ENCODE data around the gene MOCS1. TPM values are rescaled to one million over a fixed set of nuclear protein-coding genes. Genes with fewer than 3 reads are reported as not detected.

The MOCS1 gene
- total RNA-seq, 2 experiments from 2014 or later = 2.0 to 2.7 TPM

- H3K36me3 Mint-ChIP-seq (ENCODE audit: low read depth) = no peaks in the 10 kb centered on the region
- no peak for TF ChIP-seq CTCF (IDR thresholded peaks at IDR 0.05)
- no peak for ATAC-seq (ENCODE audit: poor library complexity)
- no peaks in the 10 kb centered on the region for H3K36me3 ChIP-seq (ENCODE audit: insufficient read depth, low read length)
- no peak overlapping the region for H3K27ac ChIP-seq (ENCODE audit: low read depth in 1 of 2, low read length in 2 of 2)
- no peaks in the 10 kb centered on the region for H3K27me3 ChIP-seq (ENCODE audit: control insufficient read depth in 1 of 2, insufficient read depth in 2 of 2, low read length in 2 of 2)
- no peaks in the 10 kb centered on the region for H3K4me1 ChIP-seq (ENCODE audit: insufficient read depth, low read length)
- peaks cover 0 to 5% of the 10 kb centered on the region in 2 experiments for H3K9me3 ChIP-seq (ENCODE audit: control insufficient read depth in 1 of 2, insufficient read depth in 1 of 2, low read length in 2 of 2)
- no peaks in the 10 kb centered on the region for H3K9me3 Mint-ChIP-seq
- H3K27ac Mint-ChIP-seq = no peak overlapping the region
- ChIA-PET CTCF (no interaction called here), POLR2A (no interaction called here)
- no peak overlapping the region for H3K4me3 ChIP-seq (ENCODE audit: low read length)
- intact Hi-C loops (cut with DNase I, micrococcal nuclease) = no loop called here
- no peaks in the 10 kb centered on the region for H3K4me1 Mint-ChIP-seq (ENCODE audit: low read depth)
- H3K4me3 Mint-ChIP-seq = no peak overlapping the region
- no peak for DNase-seq
- no peaks in the 10 kb centered on the region for H3K27me3 Mint-ChIP-seq
Observed at GRCh38 chr6:39905640-39905975, 28.7 kb downstream of the MOCS1 start.

GRCh38 chr6:39904946-39905639, 29.2 kb downstream of the MOCS1 start:
- H3K4me3 ChIP-seq (ENCODE audit: low read length) = no peak overlapping the region
- DNase-seq (no peak), ATAC-seq (ENCODE audit: poor library complexity) (no peak)
- peaks cover 0 to 5% of the 10 kb centered on the region in 2 experiments for H3K9me3 ChIP-seq (ENCODE audit: control insufficient read depth in 1 of 2, insufficient read depth in 1 of 2, low read length in 2 of 2)
- Mint-ChIP-seq H3K36me3 (ENCODE audit: low read depth) (no peaks in the 10 kb centered on the region), H3K4me3 (no peak overlapping the region), H3K4me1 (ENCODE audit: low read depth) (no peaks in the 10 kb centered on the region), H3K27ac (no peak overlapping the region), H3K27me3 (no peaks in the 10 kb centered on the region), H3K9me3 (no peaks in the 10 kb centered on the region)
- H3K27me3 ChIP-seq (ENCODE audit: control insufficient read depth in 1 of 2, insufficient read depth in 2 of 2, low read length in 2 of 2) = no peaks in the 10 kb centered on the region
- POLR2A ChIA-PET = no interaction called here
- H3K36me3 ChIP-seq (ENCODE audit: insufficient read depth, low read length) = no peaks in the 10 kb centered on the region
- CTCF ChIA-PET = no interaction called here
- no peak overlapping the region for H3K27ac ChIP-seq (ENCODE audit: low read depth in 1 of 2, low read length in 2 of 2)
- H3K4me1 ChIP-seq (ENCODE audit: insufficient read depth, low read length) = no peaks in the 10 kb centered on the region
- no peak for TF ChIP-seq CTCF (IDR thresholded peaks at IDR 0.05)
- intact Hi-C loops (cut with DNase I, micrococcal nuclease) = no loop called here

GRCh38 chr6:39903656-39904055, 30.6 kb downstream of the MOCS1 start:
- Mint-ChIP-seq H3K27ac (no peak overlapping the region), H3K4me1 (ENCODE audit: low read depth) (no peaks in the 10 kb centered on the region), H3K27me3 (no peaks in the 10 kb centered on the region), H3K36me3 (ENCODE audit: low read depth) (no peaks in the 10 kb centered on the region), H3K9me3 (no peaks in the 10 kb centered on the region), H3K4me3 (no peak overlapping the region)
- DNase-seq (no peak), ATAC-seq (ENCODE audit: poor library complexity) (no peak)
- Histone ChIP-seq H3K9me3 (ENCODE audit: control insufficient read depth in 1 of 2, insufficient read depth in 1 of 2, low read length in 2 of 2) (peaks cover 0 to 6% of the 10 kb centered on the region in 2 experiments), H3K4me3 (ENCODE audit: low read length) (no peak overlapping the region), H3K27ac (ENCODE audit: low read depth in 1 of 2, low read length in 2 of 2) (no peak overlapping the region), H3K36me3 (ENCODE audit: insufficient read depth, low read length) (no peaks in the 10 kb centered on the region), H3K4me1 (ENCODE audit: insufficient read depth, low read length) (no peaks in the 10 kb centered on the region), H3K27me3 (ENCODE audit: control insufficient read depth in 1 of 2, insufficient read depth in 2 of 2, low read length in 2 of 2) (no peaks in the 10 kb centered on the region)
- intact Hi-C loops (cut with DNase I, micrococcal nuclease) = no loop called here
- ChIA-PET POLR2A (no interaction called here), CTCF (no interaction called here)
- no peak for TF ChIP-seq CTCF (IDR thresholded peaks at IDR 0.05)

Data from CD4-positive, alpha-beta T cell (primary cell).